ENCODE data around the gene TMEM222.
"Not testable (repeated sequence)": the region's sequence is repeated elsewhere in the genome, so short reads cannot be mapped to it uniquely, and the experiment has no call there.

TMEM222 gene, protein sequence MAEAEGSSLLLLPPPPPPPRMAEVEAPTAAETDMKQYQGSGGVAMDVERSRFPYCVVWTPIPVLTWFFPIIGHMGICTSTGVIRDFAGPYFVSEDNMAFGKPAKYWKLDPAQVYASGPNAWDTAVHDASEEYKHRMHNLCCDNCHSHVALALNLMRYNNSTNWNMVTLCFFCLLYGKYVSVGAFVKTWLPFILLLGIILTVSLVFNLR

DNA sequence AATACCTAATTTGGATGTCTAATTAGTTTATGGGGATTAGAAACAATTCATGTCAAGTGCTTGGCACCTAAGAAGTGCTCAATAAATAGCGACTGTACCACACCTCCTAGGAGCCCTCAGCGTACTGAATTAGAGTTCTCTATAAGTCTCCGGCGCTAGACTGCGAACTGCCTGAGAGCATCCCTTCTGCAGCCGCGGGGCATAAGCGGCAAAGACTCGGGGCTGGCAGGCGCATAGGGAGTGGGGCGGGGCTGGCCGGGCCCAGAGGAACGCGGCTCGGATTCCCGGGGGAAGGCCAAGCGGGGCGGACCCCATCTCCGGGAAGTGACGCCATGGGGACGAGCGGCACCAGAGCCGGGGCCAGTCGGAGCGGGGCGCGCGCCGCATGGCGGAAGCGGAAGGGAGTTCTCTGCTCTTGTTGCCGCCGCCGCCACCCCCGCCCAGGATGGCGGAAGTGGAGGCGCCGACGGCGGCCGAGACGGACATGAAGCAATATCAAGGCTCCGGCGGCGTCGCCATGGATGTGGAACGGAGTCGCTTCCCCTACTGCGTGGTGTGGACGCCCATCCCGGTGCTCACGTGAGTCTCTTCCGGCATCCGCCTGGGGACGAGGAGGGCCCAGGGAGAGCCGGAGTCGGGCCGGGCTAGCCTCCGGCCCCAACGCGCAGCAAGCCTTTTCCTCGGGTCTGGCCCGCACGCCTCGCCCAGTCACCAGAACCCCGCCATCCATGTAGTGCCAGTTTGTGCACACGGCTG is at the start of gene TMEM222:
TSS of gene TMEM222 (plus strand) at position 351 of the 756 bp plus-strand sequence. CDS start at position 386, 35 bp downstream.
- peak; percentile 92 for DNase-seq (ENCODE audit: low spot score)

DNA sequence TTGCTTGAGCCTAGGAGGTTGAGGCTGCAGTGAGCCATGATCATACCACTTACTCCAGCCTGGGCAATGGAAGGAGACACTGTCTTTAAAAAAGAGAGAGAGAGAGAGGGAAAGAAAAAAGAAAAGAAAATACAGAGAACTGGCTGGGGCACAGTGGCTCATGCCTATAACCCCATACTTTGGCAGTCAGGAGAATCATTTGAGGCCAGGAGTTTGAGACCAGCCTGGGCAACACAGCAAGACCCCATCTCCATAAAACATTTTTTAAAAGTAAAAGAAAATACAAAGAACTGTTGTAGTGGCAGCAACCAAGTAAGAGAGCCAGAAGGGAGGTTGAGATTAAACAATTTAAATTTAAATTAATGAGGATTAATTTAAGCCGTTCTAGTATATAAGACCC is 47.8 kb upstream of the TMEM222 start:
- no peak for DNase-seq (ENCODE audit: low spot score)

DNA sequence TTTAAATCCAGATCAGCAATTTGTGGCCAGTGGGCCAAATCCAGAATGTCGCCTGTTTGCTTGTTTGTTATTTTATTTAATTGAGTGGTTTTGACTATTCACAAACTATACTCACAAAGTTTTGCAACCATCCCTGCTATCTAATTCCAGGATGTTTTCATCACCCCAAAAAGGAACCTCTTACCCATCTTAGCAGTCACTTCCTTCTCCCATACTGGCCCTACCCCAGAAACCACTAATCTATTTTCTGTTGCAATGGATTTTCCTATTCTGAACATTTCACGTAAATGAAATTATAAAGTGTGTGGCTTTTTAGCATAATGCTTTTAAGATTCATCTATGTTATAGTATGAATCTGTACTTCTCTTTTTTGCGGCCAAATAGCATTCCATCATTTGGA is 46.3 kb upstream of the TMEM222 start:
- DNase-seq (ENCODE audit: low spot score): no peak

DNA sequence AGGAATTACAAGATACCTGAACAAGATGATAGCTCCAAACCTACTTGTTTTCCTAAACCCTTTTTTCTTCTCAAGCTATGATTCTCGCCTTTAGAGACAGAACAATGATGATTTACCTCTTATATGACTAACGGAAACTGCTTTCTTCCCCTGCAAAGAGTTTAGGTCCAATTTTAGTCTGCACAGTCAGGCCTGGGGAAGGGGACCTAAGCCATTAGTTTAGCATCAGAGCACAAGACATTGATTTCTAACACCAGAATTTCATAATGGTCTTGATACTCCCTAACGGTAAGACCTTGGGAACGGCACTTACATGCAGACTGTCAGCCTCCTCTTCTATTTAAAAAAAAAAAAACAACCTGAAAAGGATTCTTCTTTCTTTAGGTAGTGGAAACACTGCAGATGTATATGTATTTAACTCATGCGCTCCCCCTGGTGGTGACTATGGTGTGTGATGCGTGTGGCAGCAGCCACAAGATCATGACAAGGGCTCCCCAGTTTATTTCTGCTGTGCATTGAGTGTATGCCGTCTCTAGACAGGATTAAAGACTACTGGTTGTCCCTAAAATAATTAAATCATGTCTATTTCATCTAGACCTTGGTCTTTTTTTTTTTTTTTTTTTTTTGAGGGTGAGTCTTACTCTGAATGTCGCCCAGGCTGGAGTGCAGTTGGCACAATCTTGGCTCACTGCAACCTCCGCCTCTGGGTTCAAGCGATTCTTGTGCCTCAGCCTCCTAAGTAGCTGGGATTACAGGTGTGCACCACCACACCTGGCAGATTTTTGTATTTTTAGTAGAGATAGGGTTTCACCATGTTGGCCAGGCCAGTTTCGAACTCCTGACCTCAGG is 37.3 kb upstream of the TMEM222 start:
- DNase-seq (ENCODE audit: low spot score): peak; percentile 87

DNA sequence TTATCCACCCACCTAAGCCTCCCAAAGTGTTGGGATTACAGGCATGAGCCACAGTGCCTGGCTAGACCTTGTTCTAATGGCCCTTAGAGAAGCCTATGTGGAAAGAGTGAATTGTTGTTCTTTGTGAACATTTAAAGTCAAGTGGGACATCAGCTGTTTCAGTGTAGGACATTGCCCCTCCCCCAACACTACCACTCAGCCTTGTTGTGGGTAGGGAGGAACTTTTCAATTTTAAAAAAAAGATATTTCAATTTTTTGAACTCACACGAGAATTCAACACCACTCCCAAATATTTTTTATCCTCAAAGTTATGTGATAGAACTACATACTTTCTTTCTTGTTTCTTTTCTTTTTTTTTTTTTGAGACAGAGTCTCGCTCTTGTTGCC is 36.7 kb upstream of the TMEM222 start:
- no peak for DNase-seq (ENCODE audit: low spot score)

DNA sequence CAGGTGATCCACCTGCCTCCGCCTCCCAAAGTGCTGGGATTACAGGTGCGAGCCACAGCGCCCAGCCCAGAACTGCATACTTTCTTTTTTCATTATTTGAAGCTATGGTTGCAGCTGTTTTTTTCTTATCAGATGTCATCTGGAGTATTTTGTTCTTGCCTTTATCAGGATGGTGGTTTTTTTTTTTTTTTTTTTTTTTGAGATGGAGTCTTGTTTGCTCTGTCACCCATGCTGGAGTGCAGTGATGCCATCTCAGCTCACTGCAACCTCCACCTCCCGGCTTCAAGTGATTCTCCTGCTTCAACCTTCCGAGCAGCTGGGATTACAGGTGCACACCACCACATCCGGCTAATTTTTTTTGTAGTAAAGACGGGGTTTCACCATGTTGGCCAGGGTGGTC is 36.1 kb upstream of the TMEM222 start:
- not testable (repeated sequence) for DNase-seq (ENCODE audit: low spot score)

DNA sequence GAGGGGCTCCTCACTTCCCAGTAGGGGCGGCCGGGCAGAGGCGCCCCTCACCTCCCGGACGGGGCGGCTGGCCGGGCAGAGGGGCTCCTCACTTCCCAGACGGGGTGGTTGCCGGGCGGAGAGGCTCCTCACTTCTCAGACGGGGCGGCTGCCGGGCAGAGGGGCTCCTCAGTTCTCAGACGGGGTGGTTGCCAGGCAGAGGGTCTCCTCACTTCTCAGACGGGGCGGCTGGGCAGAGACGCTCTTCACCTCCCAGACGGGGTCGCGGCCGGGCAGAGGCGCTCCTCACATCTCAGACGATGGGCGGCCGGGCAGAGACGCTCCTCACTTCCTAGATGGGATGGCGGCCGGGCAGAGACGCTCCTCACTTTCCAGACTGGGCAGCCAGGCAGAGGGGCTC is 32.8 kb upstream of the TMEM222 start:
- DNase-seq (ENCODE audit: low spot score): not testable (repeated sequence)

DNA sequence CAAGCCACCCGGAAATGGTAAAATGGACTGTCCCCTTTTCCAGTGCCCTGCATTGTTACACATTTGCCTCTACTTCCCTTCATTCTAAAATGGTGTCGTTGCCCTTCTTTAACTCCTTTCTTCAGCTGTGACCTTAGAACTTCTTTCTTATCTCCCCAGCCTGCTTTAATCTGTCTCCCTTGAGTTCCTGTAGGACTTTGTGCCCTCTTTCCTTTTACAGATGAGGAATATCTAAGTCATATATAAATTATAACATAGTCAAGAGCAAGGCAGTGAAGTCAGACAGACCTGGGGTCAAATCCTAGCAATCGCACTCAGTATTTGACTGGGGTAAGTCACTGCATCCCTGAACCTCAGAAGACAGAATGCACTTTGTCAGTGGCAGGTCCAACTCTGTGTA is 31.4 kb upstream of the TMEM222 start:
- DNase-seq (ENCODE audit: low spot score): no peak

DNA sequence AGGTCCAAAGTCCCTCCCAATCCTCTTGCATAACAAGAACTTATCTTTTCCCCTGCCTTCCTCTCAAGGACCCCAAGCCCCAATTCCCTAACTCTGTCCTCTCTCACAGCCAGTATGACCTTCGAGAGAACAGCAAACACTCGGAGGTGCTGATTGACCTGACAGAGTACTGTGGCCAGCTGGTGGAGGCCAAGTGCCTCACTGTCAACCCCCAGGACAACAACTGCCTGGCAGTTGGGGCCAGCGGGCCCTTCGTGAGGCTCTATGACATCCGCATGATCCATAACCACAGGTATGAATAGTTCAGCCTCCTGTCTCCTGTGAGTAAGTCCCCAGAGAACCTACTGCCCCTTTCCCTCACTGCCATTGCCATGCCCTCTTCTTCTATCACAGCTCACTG is 29.9 kb upstream of the TMEM222 start:
- DNase-seq (ENCODE audit: low spot score): no peak

DNA sequence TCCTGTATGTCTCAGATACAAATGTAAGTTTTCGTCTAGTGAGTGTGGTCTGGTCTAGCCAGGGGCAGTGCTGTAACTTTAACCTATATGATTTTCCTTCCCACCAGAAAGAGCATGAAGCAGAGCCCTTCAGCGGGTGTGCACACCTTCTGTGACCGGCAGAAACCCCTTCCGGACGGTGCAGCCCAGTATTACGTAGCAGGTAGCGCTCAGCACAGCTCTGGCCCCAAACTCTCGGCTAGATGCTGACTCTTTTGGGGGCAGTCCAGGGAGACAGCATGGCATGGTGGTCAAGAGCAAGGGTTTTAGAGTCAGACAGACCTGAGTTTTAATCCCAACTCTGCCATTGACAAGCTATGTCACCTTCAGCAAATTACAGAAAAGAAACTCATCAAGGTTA is 28.0 kb upstream of the TMEM222 start:
- no peak for DNase-seq (ENCODE audit: low spot score)

DNA sequence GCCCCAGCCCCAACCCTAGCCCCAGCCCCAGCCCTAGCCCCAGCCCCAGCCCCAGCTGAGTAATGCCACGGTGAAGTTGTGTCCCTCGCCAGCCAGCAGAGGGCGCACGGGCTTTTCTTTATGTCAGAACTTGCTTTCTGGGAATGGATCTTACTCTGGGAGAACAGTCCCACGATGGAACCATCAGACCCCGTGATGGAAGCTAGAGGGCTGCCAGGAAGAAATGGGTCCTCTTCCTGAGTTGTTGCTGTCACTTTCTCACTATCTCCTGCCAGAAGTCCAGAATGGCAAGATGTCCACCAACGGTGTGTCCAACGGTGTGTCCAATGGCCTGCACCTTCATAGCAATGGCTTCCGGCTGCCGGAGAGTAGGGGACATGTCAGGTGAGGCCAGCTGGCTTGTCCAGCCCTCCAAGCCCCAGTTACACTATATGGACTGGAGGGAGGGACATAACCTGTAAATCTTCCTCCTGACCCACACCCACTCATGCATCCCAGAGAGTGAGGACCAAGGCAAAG is 25.1 kb upstream of the TMEM222 start:
- peak; percentile 74 for DNase-seq (ENCODE audit: low spot score)

DNA sequence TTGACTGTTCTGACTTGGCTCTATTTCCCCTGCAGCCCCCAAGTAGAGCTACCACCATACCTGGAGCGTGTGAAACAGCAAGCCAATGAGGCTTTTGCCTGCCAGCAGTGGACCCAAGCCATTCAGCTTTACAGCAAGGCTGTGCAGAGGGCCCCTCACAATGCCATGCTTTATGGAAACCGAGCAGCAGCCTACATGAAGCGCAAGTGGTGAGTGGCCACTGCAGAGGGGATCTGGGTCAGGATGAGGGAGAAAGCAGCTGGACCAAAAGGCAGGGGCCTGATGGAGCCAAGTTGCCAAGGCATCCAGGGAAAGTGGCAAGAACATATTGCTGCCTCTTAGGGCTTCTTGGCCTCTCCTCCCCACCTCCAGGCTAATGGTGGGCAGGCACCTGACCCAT is 24.1 kb upstream of the TMEM222 start:
- no peak for DNase-seq (ENCODE audit: low spot score)

DNA sequence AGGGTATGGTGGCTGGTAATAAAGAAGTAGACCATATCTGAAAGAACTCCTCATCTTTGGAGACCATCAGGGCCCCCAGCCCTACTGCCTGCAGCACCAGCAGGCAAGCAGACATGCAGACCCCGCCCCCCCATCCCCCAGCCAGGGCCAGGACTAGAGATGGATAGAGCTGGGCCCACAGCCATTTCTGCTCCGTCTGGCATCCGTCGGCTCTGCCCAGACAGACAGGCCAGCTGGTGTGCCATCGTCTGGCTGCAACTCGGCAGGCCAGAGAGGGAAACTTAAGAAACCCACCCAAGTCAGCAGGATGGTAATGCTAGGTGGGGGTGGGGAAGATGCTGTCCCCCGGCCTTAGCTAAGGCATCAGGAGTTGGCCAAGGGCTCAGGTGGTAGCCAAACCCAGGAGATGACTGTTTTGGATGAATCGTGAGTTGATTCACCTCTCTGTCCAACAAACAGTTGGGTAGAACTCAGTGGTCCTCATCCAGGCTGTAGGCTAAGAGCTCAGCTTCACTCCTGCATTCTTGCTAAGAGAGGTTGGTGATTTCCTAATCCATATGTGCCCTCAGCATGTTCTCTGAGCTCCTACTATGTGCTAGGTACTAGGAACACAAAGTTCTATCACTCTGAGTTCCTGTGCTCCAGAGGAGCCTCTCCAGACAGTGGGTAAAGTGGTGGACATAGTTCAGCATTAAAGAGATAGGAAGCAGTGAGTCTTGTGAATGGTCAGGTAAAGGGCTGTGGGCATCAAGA is 23.2 kb upstream of the TMEM222 start:
- no peak for DNase-seq (ENCODE audit: low spot score)

DNA sequence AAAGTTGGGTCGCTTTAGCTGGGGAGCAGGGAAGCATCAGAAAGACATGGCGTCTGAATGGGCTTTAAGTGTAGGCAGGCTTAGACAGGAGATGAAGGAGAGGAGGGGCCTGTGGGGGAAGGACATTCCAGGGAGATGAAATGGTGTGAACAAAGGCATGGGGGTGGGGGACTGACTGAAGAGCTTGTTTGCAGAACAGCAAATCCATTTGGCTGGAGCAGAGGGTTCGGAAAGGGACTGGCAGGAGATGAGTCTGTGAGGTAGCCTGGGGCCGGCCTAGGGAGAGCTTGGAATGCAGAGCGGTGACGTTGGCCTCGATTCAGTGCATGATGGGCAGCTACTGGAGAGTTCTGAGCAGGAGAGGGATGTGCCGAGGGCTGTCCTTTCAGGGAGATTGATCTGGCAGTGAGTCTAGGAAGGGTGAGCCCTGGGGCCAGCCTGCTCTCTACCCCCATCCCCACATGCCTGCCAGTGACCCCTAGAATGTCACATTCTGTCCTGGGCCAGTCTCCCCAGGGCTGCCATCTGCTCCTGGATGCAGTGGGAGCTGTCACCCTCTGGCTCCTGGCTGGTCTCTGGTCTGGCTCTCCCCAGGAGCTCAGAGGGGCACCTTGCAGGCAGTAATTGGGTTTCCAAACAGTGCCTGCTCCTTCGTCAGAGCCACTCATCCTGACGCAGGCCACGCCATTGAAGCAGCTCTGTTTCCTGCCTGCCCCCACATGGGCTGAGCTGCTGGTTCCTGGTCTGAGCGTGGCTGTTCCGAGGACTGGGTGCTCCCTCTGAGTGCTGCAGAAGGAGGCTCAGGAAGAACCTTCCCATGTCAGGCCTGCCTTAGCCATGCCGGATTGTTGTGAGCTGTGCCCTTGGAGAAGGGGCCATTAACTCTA is 22.3 kb upstream of the TMEM222 start:
- no peak for DNase-seq (ENCODE audit: low spot score)

DNA sequence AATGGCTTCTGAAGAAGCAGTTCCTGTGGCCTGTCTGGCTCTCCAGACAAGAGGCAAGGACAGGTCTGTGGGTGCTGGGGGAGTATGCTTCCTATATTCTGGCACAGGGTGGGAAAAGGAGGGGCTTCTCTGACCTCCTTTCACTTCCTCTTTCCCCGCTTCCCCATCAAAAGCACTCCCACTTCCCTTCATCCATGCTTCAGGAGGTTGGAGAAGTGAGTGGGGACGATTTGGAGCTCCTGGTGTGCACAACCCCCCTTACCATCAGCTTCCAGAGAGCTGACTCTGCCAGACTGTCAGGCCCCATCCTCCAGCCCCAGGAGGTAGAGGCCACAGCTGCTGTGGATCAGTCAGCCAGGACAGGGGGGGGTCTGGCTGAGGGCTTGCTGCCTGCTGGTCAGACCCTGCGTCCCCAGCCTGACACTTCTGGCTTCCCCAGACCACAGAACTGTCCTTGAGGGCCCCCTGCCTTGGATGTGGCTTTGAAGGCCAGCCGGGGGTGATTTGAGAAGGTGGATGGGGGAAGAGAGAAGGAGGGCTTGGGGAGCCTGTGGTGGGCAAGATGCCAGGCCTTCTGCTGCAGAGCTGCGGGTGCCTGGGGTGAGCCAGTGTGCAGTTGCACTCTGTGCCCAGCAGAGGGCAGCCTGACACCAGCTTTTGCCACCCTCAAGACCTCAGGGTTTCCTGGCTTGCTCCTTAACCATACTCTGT is 21.5 kb upstream of the TMEM222 start:
- DNase-seq (ENCODE audit: low spot score): peak; percentile 92

DNA sequence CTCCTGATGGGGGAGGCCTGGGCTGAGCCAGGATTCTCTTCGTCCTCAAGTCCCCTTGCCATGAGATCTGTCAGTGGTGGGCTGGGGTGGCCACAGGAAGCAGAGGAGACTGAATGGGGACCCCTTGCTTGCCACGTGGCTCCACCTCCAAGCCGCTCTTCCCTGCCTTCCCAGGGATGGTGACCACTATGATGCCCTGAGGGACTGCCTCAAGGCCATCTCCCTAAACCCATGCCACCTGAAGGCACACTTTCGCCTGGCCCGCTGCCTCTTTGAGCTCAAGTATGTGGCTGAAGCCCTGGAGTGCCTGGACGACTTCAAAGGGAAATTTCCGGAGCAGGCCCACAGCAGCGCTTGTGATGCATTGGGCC is 20.9 kb upstream of the TMEM222 start:
- DNase-seq (ENCODE audit: low spot score): no peak

DNA sequence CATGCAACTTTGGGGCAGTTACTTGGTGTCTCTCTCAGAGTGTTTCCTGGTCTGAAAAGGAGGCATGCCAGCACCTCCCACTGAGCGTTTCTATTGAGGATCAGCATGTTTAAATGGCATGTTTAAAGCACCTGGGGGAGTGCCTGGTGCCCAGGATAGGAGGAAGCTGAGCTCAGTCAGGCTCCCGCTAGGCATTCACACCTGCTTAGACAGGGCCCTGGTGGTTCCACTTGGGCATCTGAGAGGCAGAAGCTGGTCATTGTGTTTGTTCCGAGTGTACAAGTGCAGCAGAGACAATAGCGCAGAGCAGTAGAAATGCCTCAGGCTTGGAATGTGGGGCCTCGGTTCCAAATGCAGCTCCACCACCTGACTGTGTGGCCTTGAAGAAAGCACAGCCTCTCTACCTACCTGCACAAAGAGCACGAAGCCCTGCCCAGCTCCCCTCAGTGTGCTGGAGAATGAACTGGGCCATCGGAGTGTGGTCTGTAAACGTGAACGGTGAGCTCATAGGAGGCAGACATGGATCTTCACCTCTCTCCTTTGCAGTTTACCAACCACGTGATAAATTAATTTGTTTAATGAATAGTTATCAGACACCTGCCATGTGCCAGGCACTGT is 20.3 kb upstream of the TMEM222 start:
- DNase-seq (ENCODE audit: low spot score): no peak

DNA sequence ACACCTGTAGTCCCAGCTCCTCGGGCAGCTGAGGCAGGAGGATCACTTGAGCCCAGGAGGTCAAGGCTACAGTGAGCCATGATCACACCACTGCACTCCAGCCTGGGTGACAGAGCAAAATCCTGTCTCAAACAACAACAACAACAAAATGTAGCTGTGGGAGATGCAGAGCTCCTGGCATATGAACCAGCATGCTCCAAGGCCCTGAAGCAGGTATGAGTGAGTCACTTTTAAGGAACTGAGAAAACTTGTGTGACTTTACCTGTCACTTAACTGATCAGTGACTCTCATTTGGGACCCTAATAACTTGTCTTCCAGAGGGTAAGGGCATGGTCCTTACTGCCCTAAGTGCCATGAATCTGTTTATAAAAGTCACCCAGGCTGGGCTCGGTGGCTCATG is 19.4 kb upstream of the TMEM222 start:
- DNase-seq (ENCODE audit: low spot score): no peak

DNA sequence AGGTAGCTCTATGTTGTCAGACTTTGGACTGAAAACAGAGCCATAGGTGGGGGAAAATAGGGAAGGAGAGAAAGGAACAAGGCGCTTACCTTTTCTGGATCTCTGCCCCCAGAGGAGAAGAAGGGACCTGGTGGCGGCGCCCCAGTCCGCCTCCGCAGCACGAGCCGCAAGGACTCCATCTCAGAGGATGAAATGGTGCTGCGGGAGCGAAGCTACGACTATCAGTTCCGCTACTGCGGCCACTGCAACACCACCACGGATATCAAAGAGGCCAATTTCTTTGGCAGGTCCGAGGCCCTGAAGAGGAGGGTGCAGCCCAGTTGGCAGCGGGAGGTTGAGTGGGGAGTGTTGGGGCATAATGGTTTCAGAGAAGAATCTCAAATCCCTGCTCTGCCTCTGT is 18.5 kb upstream of the TMEM222 start:
- no peak for DNase-seq (ENCODE audit: low spot score)

DNA sequence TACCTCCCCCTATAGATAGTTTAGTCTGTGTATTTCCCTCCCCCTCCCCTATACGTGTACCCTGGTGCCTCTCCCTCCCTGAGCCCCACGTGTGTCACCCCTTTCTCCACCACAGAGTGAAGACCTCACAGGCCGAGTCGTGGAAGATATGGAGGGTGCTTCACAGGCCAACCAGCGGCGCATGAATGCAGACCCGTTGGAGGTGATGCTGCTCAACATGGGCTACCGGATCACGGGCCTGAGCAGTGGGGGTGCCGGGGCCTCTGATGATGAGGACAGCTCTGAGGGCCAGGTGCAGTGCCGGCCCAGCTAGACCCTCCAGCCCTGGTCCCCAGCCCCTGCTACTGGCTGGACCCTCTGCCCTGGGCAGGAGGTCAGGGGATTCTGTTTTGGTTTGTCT is 15.9 kb upstream of the TMEM222 start:
- DNase-seq (ENCODE audit: low spot score): no peak

Data from HuH-7 (cell line).